Calu3 (cell line): ENCODE measurements around the gene SUGP1. TPM values are rescaled to one million over a fixed set of nuclear protein-coding genes. Genes with fewer than 3 reads are reported as not detected.

Source experiments
- BruUV-seq: library from RNA; stranded (reverse); fragments of 400-500 nt; replicated peaks from 2 replicates; lab custom pipeline; 2021; lab: Mats Ljungman, UMichigan
- CTCF ChIA-PET: fragments of 300-600 bp; sonication (Branson Sonifier 250); formaldehyde crosslinking; loops from one replicate; lab custom pipeline; 2022; ENCODE audit warnings: antibody characterized with exemption; lab: Charles Lee
- DNase-seq: peaks from one replicate; pipeline ENCODE4 v3.0.0; 2022
- H3K27ac Mint-ChIP-seq: one replicate; pipeline ENCODE4 v1.8.0; 2022; ENCODE audit warnings: mixed read lengths; ENCODE audit not compliant: unreplicated experiment
- H3K27me3 Mint-ChIP-seq: one replicate; pipeline ENCODE4 v1.8.0; 2022; ENCODE audit warnings: mixed read lengths; ENCODE audit not compliant: unreplicated experiment
- H3K36me3 Mint-ChIP-seq: one replicate; pipeline ENCODE4 v1.8.0; 2022; ENCODE audit warnings: mild to moderate bottlenecking, moderate library complexity, mixed read lengths; ENCODE audit not compliant: insufficient read depth, unreplicated experiment
- H3K4me1 Mint-ChIP-seq: one replicate; pipeline ENCODE4 v1.8.0; 2022; ENCODE audit warnings: mild to moderate bottlenecking, low read depth, mixed read lengths; ENCODE audit not compliant: unreplicated experiment
- H3K4me3 Mint-ChIP-seq: one replicate; pipeline ENCODE4 v1.8.0; 2022; ENCODE audit warnings: mild to moderate bottlenecking, low read depth, moderate library complexity, mixed read lengths; ENCODE audit not compliant: unreplicated experiment
- H3K9me3 Mint-ChIP-seq: one replicate; pipeline ENCODE4 v1.8.0; 2022; ENCODE audit warnings: low read depth, mixed read lengths; ENCODE audit not compliant: unreplicated experiment
- CTCF ChIP-seq: fragments of 200-600 bp; IDR thresholded peaks from one replicate; pipeline ENCODE4 v1.8.0; 2022; ENCODE audit warnings: antibody characterized with exemption; ENCODE audit not compliant: unreplicated experiment
- intact Hi-C: fragments of 100-400 bp; cut with micrococcal nuclease; formaldehyde crosslinking; loops from one replicate; pipeline ENCODE4 v1.10.0; 2022; ENCODE audit not compliant: unreplicated experiment
- total RNA-seq: library from RNA; stranded (reverse); gene quantifications from 2 replicates; pipeline ENCODE4 v1.2.3, GENCODE V29; 2022

The SUGP1 gene
- total RNA-seq, 1 experiment from 2014 or later: 41.3 TPM

GRCh38 chr19:19335408-19336158, 15.3 kb upstream of the SUGP1 start:
- Mint-ChIP-seq H3K9me3 (no peaks in the 10 kb centered on the region), H3K36me3 (peaks cover 14% of the 10 kb centered on the region), H3K4me1 (no peaks in the 10 kb centered on the region), H3K27me3 (no peaks in the 10 kb centered on the region), H3K27ac (no peak overlapping the region), H3K4me3 (no peak overlapping the region)
- BruUV-seq: no TSS peak
- TF ChIP-seq CTCF: no peak
- DNase-seq: no peak
- intact Hi-C loops: no loop called here
- CTCF ChIA-PET: no interaction called here

- Mint-ChIP-seq H3K4me1 (no peaks in the 10 kb centered on the region), H3K27me3 (no peaks in the 10 kb centered on the region), H3K4me3 (no peak overlapping the region), H3K27ac (no peak overlapping the region), H3K36me3 (peaks cover 14% of the 10 kb centered on the region), H3K9me3 (no peaks in the 10 kb centered on the region)
- BruUV-seq: no TSS peak
- intact Hi-C loops: no loop called here
- CTCF ChIA-PET: no interaction called here
- DNase-seq: no peak
- no peak for TF ChIP-seq CTCF
Observed at GRCh38 chr19:19334989-19335344, 14.7 kb upstream of the SUGP1 start.

- no peak overlapping the region for H3K4me3 Mint-ChIP-seq
- CTCF ChIA-PET: no interaction called here
- intact Hi-C loops: no loop called here
- peaks cover 17% of the 10 kb centered on the region for H3K36me3 Mint-ChIP-seq
- DNase-seq: no peak
- no peak for TF ChIP-seq CTCF
- H3K27me3 Mint-ChIP-seq: no peaks in the 10 kb centered on the region
- no peaks in the 10 kb centered on the region for H3K9me3 Mint-ChIP-seq
- no peak overlapping the region for H3K27ac Mint-ChIP-seq
- BruUV-seq: no TSS peak
- H3K4me1 Mint-ChIP-seq: no peaks in the 10 kb centered on the region
Observed at GRCh38 chr19:19334063-19334988, 14.0 kb upstream of the SUGP1 start.

GRCh38 chr19:19329126-19329525, 8.8 kb upstream of the SUGP1 start:
- Mint-ChIP-seq H3K36me3 (peaks cover 24% of the 10 kb centered on the region), H3K27ac (no peak overlapping the region), H3K9me3 (no peaks in the 10 kb centered on the region), H3K4me1 (no peaks in the 10 kb centered on the region), H3K27me3 (no peaks in the 10 kb centered on the region), H3K4me3 (no peak overlapping the region)
- CTCF ChIA-PET: no interaction called here
- BruUV-seq: no TSS peak
- no peak for TF ChIP-seq CTCF
- intact Hi-C loops: no loop called here
- DNase-seq: no peak
